Keratinocyte (primary cell): ENCODE measurements around the gene TMEM9B. TPM values are rescaled to one million over a fixed set of nuclear protein-coding genes. Genes with fewer than 3 reads are reported as not detected.

ENCODE experiments used
- DNase-seq: peaks from one replicate; pipeline ENCODE4 v3.0.0-alpha.2; 2011; ENCODE audit warnings: low read depth, missing footprints, low spot score
- FAIRE-seq: peaks from 2 replicates; lab custom pipeline; 2011; peaks lifted over from hg19 to GRCh38; lab: Jason Lieb, UNC
- H2AFZ ChIP-seq: 2 replicates; pipeline ENCODE4 v1.6.0; 2012; ENCODE audit warnings: low read length, control low read depth, inconsistent platforms; ENCODE audit not compliant: control insufficient read depth
- H3K27ac ChIP-seq: 2 replicates; pipeline ENCODE4 v1.5.1; 2011; ENCODE audit warnings: low read length; ENCODE audit not compliant: control insufficient read depth, insufficient read depth
- H3K27me3 ChIP-seq: 3 replicates; pipeline ENCODE4 v1.6.0; 2011; ENCODE audit warnings: low read length; ENCODE audit not compliant: control insufficient read depth, insufficient read depth; ENCODE audit errors: extremely low read depth
- H3K36me3 ChIP-seq, 2 experiments: 2 replicates in 1 of 2; 3 replicates in 1 of 2; pipeline ENCODE4 v1.5.1; 2011; ENCODE audit warnings: low read length in 2 of 2, mild to moderate bottlenecking in 1 of 2; ENCODE audit not compliant: control insufficient read depth in 2 of 2, insufficient read depth in 2 of 2; ENCODE audit errors: extremely low read depth in 1 of 2
- H3K4me1 ChIP-seq: 3 replicates; pipeline ENCODE4 v1.5.1; 2011; ENCODE audit warnings: low read length; ENCODE audit not compliant: control insufficient read depth, insufficient read depth; ENCODE audit errors: extremely low read depth
- H3K4me2 ChIP-seq: 3 replicates; pipeline ENCODE4 v1.6.0; 2011; ENCODE audit warnings: low read depth, low read length; ENCODE audit not compliant: control insufficient read depth, insufficient read depth; ENCODE audit errors: extremely low read depth
- H3K4me3 ChIP-seq, 3 experiments: fragments of 200-600 bp in 1 of 3; sonication (generic) in 1 of 3; 2 replicates in 2 of 3; 3 replicates in 1 of 3; pipeline ENCODE4 v1.5.1; 2011 to 2016; ENCODE audit warnings: low read length in 3 of 3, mild to moderate bottlenecking in 3 of 3, control low read depth in 2 of 3, inconsistent platforms in 1 of 3, low read depth in 1 of 3, mixed read lengths in 1 of 3, mixed run types in 1 of 3, moderate library complexity in 1 of 3; ENCODE audit not compliant: control insufficient read depth in 2 of 3, insufficient read depth in 2 of 3; ENCODE audit errors: extremely low read depth in 1 of 3
- H3K79me2 ChIP-seq: 2 replicates; pipeline ENCODE4 v1.6.0; 2012; ENCODE audit warnings: low read length; ENCODE audit not compliant: control insufficient read depth, insufficient read depth
- H3K9ac ChIP-seq: 3 replicates; pipeline ENCODE4 v1.6.0; 2011; ENCODE audit warnings: low read length; ENCODE audit not compliant: control insufficient read depth, insufficient read depth; ENCODE audit errors: extremely low read depth
- H3K9me1 ChIP-seq: 3 replicates; pipeline ENCODE4 v1.6.0; 2011; ENCODE audit warnings: low read length; ENCODE audit not compliant: control insufficient read depth, insufficient read depth; ENCODE audit errors: extremely low read depth
- H3K9me3 ChIP-seq: 2 replicates; pipeline ENCODE4 v1.5.1; 2012; ENCODE audit warnings: low read depth, low read length; ENCODE audit not compliant: control insufficient read depth
- H4K20me1 ChIP-seq: 3 replicates; pipeline ENCODE4 v1.6.0; 2011; ENCODE audit warnings: low read length; ENCODE audit not compliant: control insufficient read depth, insufficient read depth; ENCODE audit errors: extremely low read depth
- CTCF ChIP-seq, 3 experiments: IDR thresholded peaks in 1 of 3; conservative IDR thresholded peaks in 1 of 3; optimal IDR thresholded peaks in 1 of 3; 2 replicates in 2 of 3; 3 replicates in 1 of 3; pipeline versions ENCODE3 to v1.5.1; 2011; ENCODE audit warnings: low read length in 3 of 3, mild to moderate bottlenecking in 3 of 3, moderate library complexity in 2 of 3, control low read depth in 1 of 3, inconsistent platforms in 1 of 3; ENCODE audit not compliant: insufficient read depth in 2 of 3; ENCODE audit errors: extremely low read depth in 1 of 3
- EZH2 ChIP-seq: IDR thresholded peaks from one replicate; pipeline ENCODE4 v1.6.1; 2012; ENCODE audit warnings: inconsistent platforms, mild to moderate bottlenecking, low read length, moderate library complexity
- dilution Hi-C: fragments of 300-500 bp; cut with MboI; formaldehyde crosslinking; loops from one replicate; pipeline ENCODE4 v1.7.0; 2020; ENCODE audit warnings: low sequenced_read_pairs; ENCODE audit not compliant: extremely low pct_ligation_motif_present
- polyA plus RNA-seq, 5 experiments: library from polyadenylated mRNA; depleted of rRNA in 3 of 5; stranded (reverse) in 3 of 5; stranded (forward) in 1 of 5; unstranded in 1 of 5; fragments of >200 nt; gene quantifications; 1 replicate in 1 of 5; 2 replicates in 3 of 5; 3 replicates in 1 of 5; pipeline versions ENCODE4 v1.2.1 to v1.2.3, GENCODE V29; 2011 to 2012; ENCODE audit warnings: missing spikeins in 2 of 5, low read depth in 1 of 5, low replicate concordance in 1 of 5

TMEM9B gene
- polyA plus RNA-seq, 1 donor (not counting 4 experiments of a cell fraction or from before 2014, with no cell fraction given): 60.8 TPM

- Histone ChIP-seq H2AFZ (no peak overlapping the region), H3K9ac (no peak overlapping the region), H3K27me3 (peaks cover 51% of the 10 kb centered on the region), H3K9me3 (no peaks in the 10 kb centered on the region), H3K4me3 (no peak overlapping the region), H3K4me2 (no peak overlapping the region), H3K4me1 (peaks cover 19% of the 10 kb centered on the region), H3K36me3 (no peaks in the 10 kb centered on the region), H3K79me2 (no peaks in the 10 kb centered on the region), H3K27ac (no peak overlapping the region), H3K9me1 (no peaks in the 10 kb centered on the region), H4K20me1 (no peaks in the 10 kb centered on the region)
- dilution Hi-C loops: no loop called here
- no peak for DNase-seq
- TF ChIP-seq CTCF (optimal IDR thresholded peaks at IDR 0.05 in 1 of 3, IDR thresholded peaks at IDR 0.05 in 1 of 3, conservative IDR thresholded peaks at IDR 0.05 in 1 of 3; ENCODE audit: extremely low read depth in 1 of 3, insufficient read depth in 2 of 3, low read length in 3 of 3) (no peak), EZH2 (no peak)
- FAIRE-seq: no peak
Observed at GRCh38 chr11:9005087-9005486, 40.8 kb upstream of the TMEM9B start.

GRCh38 chr11:9004183-9004926 is 40.1 kb upstream of the TMEM9B start:
- no peak overlapping the region for H2AFZ ChIP-seq
- no peak for FAIRE-seq

More at GRCh38 chr11:9004183-9004926, 40.1 kb upstream of the TMEM9B start:
- Histone ChIP-seq H3K27ac (no peak overlapping the region), H3K9me3 (no peaks in the 10 kb centered on the region), H4K20me1 (no peaks in the 10 kb centered on the region), H3K36me3 (no peaks in the 10 kb centered on the region), H3K4me3 (peak overlapping the region; percentile 31 to 62 (median 48)), H3K4me1 (peaks cover 19% of the 10 kb centered on the region), H3K27me3 (peaks cover 51% of the 10 kb centered on the region), H3K4me2 (peak overlapping the region; percentile 87), H3K9ac (no peak overlapping the region), H3K9me1 (no peaks in the 10 kb centered on the region), H3K79me2 (no peaks in the 10 kb centered on the region)
- TF ChIP-seq CTCF (optimal IDR thresholded peaks at IDR 0.05 in 1 of 3, IDR thresholded peaks at IDR 0.05 in 1 of 3, conservative IDR thresholded peaks at IDR 0.05 in 1 of 3; ENCODE audit: extremely low read depth in 1 of 3, insufficient read depth in 2 of 3, low read length in 3 of 3): no peak
- TF ChIP-seq EZH2: peak; percentile 35
- dilution Hi-C loops: no loop called here
- DNase-seq: no peak
